GM12878 (cell line): ENCODE results near the gene GNAQ. TPM values are rescaled to one million over a fixed set of nuclear protein-coding genes. Genes with fewer than 3 reads are reported as not detected.

ENCODE experiments used
- ATAC-seq: fragments of 200-7000 bp; cut with Tn5 transposase; 3 replicates; pipeline ENCODE4 v1.9.1; 2020; ENCODE audit warnings: mild to moderate bottlenecking, moderate library complexity
- BruUV-seq: library from RNA; stranded (reverse); fragments of 400-500 nt; replicated peaks from 2 replicates; lab custom pipeline; 2021; lab: Mats Ljungman, UMichigan
- CTCF ChIA-PET: fragments of 300-600 bp; sonication (Branson Sonifier 250); formaldehyde crosslinking; extraction: SDS; loops from one replicate; lab custom pipeline; 2021; ENCODE audit warnings: inconsistent platforms; lab: Yijun Ruan, JAX
- POLR2A ChIA-PET: fragments of 350-600 bp; formaldehyde crosslinking; extraction: SDS; loops from one replicate; lab custom pipeline; 2021; ENCODE audit warnings: inconsistent platforms; lab: Charles Lee
- RAD21 ChIA-PET: fragments of 300-600 bp; sonication (Branson Sonifier 250); formaldehyde crosslinking; loops from one replicate; lab custom pipeline; 2023; ENCODE audit warnings: antibody characterized with exemption; ENCODE audit not compliant: unreplicated experiment; lab: Charles Lee
- SMC1A ChIA-PET: fragments of 300-600 bp; sonication (Branson Sonifier 250); formaldehyde crosslinking; loops from one replicate; lab custom pipeline; 2023; ENCODE audit not compliant: unreplicated experiment, uncharacterized antibody; lab: Charles Lee
- DNase-seq: peaks from one replicate; pipeline ENCODE4 v3.0.0-alpha.2; 2011; ENCODE audit warnings: low read depth, low spot score
- FAIRE-seq: peaks from 3 replicates; lab custom pipeline; 2011; peaks lifted over from hg19 to GRCh38; lab: Jason Lieb, UNC
- H2AFZ ChIP-seq: 2 replicates; pipeline ENCODE4 v1.6.0; 2011; ENCODE audit warnings: low read depth, low read length, control low read depth; ENCODE audit not compliant: control insufficient read depth
- H3K27ac ChIP-seq: 2 replicates; pipeline ENCODE4 v1.5.1; 2011; ENCODE audit warnings: control low read depth; ENCODE audit not compliant: control insufficient read depth, insufficient read depth
- H3K27me3 ChIP-seq, 2 experiments: replicated peaks in 1 of 2; 2 replicates each; pipeline versions ENCODE4 v1.6.0 to v1.6.1; 2011; ENCODE audit warnings: low read length in 1 of 2; ENCODE audit not compliant: control insufficient read depth in 2 of 2, insufficient read depth in 2 of 2
- H3K36me3 ChIP-seq, 2 experiments: 2 replicates each; pipeline ENCODE4 v1.5.1; 2011; ENCODE audit warnings: low read length in 1 of 2; ENCODE audit not compliant: control insufficient read depth in 2 of 2, insufficient read depth in 2 of 2
- H3K4me1 ChIP-seq: 2 replicates; pipeline ENCODE4 v1.6.1; 2011; ENCODE audit warnings: mild to moderate bottlenecking, low read length, moderate library complexity, mixed read lengths; ENCODE audit not compliant: control insufficient read depth, insufficient read depth
- H3K4me2 ChIP-seq: 2 replicates; pipeline ENCODE4 v1.6.0; 2011; ENCODE audit warnings: control low read depth; ENCODE audit not compliant: control insufficient read depth, insufficient read depth
- H3K4me3 ChIP-seq: fragments of 200-600 bp; sonication (generic); 2 replicates; pipeline ENCODE4 v1.5.1; 2016
- H3K79me2 ChIP-seq: 2 replicates; pipeline ENCODE4 v1.6.0; 2011; ENCODE audit warnings: low read length; ENCODE audit not compliant: control insufficient read depth, insufficient read depth
- H3K9ac ChIP-seq: 2 replicates; pipeline ENCODE4 v1.8.0; 2011; ENCODE audit warnings: low read length, control low read depth, mixed read lengths; ENCODE audit not compliant: control insufficient read depth, insufficient read depth
- H3K9me3 ChIP-seq: replicated peaks from 3 replicates; pipeline ENCODE4 v1.5.1; 2011; ENCODE audit warnings: mild to moderate bottlenecking, low read length; ENCODE audit not compliant: control insufficient read depth, insufficient read depth
- H4K20me1 ChIP-seq: 2 replicates; pipeline ENCODE4 v1.6.0; 2011; ENCODE audit not compliant: control insufficient read depth, insufficient read depth
- BACH1 ChIP-seq: fragments of 450-650 bp; IDR thresholded peaks from 2 replicates; pipeline ENCODE4 v1.6.1; 2017; ENCODE audit warnings: mild to moderate bottlenecking, borderline replicate concordance
- CHD1 ChIP-seq: IDR thresholded peaks from 2 replicates; pipeline ENCODE4 v1.6.1; 2012; ENCODE audit warnings: low read depth, low read length, improper control_type of control experiment
- KDM1A ChIP-seq: fragments of 200-600 bp; sonication (generic); IDR thresholded peaks from 2 replicates; pipeline ENCODE4 v1.6.1; 2016; ENCODE audit warnings: borderline replicate concordance
- NRF1 ChIP-seq: conservative IDR thresholded peaks from 2 replicates; pipeline ENCODE4 v1.6.1; 2011; ENCODE audit warnings: mild to moderate bottlenecking, low read depth, low read length, improper control_type of control experiment
- TARDBP ChIP-seq: IDR thresholded peaks from 2 replicates; pipeline ENCODE4 v1.6.1; 2016; ENCODE audit warnings: borderline replicate concordance
- WGBS: methylation state at CpG from one replicate; pipeline ENCODE4 v1.1.6; 2016; ENCODE audit warnings: low lambda C conversion rate; ENCODE audit not compliant: insufficient replicate concordance, insufficient coverage; ENCODE audit errors: missing lambda C conversion rate; 5-methylcytosine and 5-hydroxymethylcytosine counted together
- in situ Hi-C: fragments of 300-500 bp; cut with MboI; formaldehyde crosslinking; loops from 9 replicates; pipeline ENCODE4 v1.14.3; 2018; ENCODE audit warnings: mixed read lengths
- intact Hi-C: fragments of 100-400 bp; cut with micrococcal nuclease; formaldehyde crosslinking; loops from one replicate; pipeline ENCODE4 v1.14.2; 2022; ENCODE audit not compliant: unreplicated experiment
- polyA plus RNA-seq, 11 experiments: library from polyadenylated mRNA; depleted of rRNA in 4 of 11; unstranded in 6 of 11; stranded (reverse) in 5 of 11; fragments of >200 nt; fragmentation: Nextera tagmentation in 4 of 11; fragmentation: Illumina TruSeq in 1 of 11; extraction: Ambion mirVana in 4 of 11; extraction: Trizol in 1 of 11; gene quantifications; 1 replicate in 1 of 11; 2 replicates in 10 of 11; pipeline versions ENCODE4 v1.2.1 to v1.2.3, GENCODE V29; 2011 to 2016; ENCODE audit warnings: inconsistent platforms in 2 of 11, missing spikeins in 2 of 11, low read depth in 1 of 11
- total RNA-seq, 4 experiments: library from RNA; depleted of rRNA in 3 of 4; stranded (reverse); fragments of >200 nt in 3 of 4; fragmentation: Illumina TruSeq in 1 of 4; extraction: Trizol in 1 of 4; gene quantifications; 2 replicates each; pipeline versions ENCODE4 v1.2.1 to v1.2.3, GENCODE V29; 2013 to 2021
- TF ChIP-seq, protein P1 (sequence below): IDR thresholded peaks from 2 replicates; pipeline ENCODE4 v1.6.1; 2012; ENCODE audit warnings: mild to moderate bottlenecking, low read depth, low read length

The GNAQ gene
- total and polyA plus RNA-seq, 10 of the 15 experiments (the other 5 are each of a cell fraction or from before 2014, with no cell fraction given): 0.15 to 47.2 (median 0.49) TPM

DNA sequence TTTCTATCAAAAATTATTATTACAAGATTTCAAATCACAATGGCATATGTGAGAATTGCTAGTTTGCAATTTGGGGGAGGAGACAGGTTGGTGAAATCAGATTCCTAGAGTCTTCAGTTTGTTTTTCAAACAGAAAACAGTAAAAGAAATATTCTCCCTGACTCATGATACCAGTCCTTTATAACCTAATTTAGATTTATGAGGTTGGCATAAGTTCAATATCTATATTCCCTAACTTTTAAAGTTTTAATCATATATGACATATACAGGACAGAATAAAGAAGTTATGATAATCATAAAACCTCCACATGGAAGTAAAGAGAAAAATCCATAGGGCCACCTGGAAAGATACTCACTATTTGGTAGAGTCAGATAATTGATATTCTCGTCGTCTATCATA is 216.4 kb downstream of the GNAQ start:
- Histone ChIP-seq H3K27ac (no peak overlapping the region), H3K79me2 (no peaks in the 10 kb centered on the region), H4K20me1 (no peaks in the 10 kb centered on the region), H3K9ac (no peak overlapping the region), H3K4me1 (no peaks in the 10 kb centered on the region), H3K36me3 (no peaks in the 10 kb centered on the region), H2AFZ (no peak overlapping the region), H3K4me3 (no peak overlapping the region), H3K27me3 (no peaks in the 10 kb centered on the region; a peak in 1 of 4 replicates), H3K9me3 (no peaks in the 10 kb centered on the region), H3K4me2 (no peak overlapping the region)
- DNase-seq: no peak
- BruUV-seq: no TSS peak
- TF ChIP-seq TARDBP (no peak), KDM1A (no peak), CHD1 (no peak), NRF1 (no peak), BACH1 (no peak)
- TF ChIP-seq, protein P1, sequence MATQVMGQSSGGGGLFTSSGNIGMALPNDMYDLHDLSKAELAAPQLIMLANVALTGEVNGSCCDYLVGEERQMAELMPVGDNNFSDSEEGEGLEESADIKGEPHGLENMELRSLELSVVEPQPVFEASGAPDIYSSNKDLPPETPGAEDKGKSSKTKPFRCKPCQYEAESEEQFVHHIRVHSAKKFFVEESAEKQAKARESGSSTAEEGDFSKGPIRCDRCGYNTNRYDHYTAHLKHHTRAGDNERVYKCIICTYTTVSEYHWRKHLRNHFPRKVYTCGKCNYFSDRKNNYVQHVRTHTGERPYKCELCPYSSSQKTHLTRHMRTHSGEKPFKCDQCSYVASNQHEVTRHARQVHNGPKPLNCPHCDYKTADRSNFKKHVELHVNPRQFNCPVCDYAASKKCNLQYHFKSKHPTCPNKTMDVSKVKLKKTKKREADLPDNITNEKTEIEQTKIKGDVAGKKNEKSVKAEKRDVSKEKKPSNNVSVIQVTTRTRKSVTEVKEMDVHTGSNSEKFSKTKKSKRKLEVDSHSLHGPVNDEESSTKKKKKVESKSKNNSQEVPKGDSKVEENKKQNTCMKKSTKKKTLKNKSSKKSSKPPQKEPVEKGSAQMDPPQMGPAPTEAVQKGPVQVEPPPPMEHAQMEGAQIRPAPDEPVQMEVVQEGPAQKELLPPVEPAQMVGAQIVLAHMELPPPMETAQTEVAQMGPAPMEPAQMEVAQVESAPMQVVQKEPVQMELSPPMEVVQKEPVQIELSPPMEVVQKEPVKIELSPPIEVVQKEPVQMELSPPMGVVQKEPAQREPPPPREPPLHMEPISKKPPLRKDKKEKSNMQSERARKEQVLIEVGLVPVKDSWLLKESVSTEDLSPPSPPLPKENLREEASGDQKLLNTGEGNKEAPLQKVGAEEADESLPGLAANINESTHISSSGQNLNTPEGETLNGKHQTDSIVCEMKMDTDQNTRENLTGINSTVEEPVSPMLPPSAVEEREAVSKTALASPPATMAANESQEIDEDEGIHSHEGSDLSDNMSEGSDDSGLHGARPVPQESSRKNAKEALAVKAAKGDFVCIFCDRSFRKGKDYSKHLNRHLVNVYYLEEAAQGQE: no peak
- intact Hi-C loops (no loop called here), in situ Hi-C loops (no loop called here)
- ATAC-seq: no peak
- ChIA-PET SMC1A (interaction anchor here (4.5 kb wide), 1 partner anchor 8 kb away, joined by 28 read pairs; no protein-coding TSS in a partner anchor), CTCF (no interaction called here), POLR2A (no interaction called here), RAD21 (no interaction called here)
- FAIRE-seq: no peak
- WGBS: 17% methylated on average over 2 of the region's 2 CpGs
